GM23338 (cell line): Measurements from ENCODE around the gene GRXCR2. TPM values are rescaled to one million over a fixed set of nuclear protein-coding genes. Genes with fewer than 3 reads are reported as not detected.

Source experiments
- ATAC-seq: fragments of 200-7000 bp; cut with Tn5 transposase; 3 replicates; pipeline ENCODE4 v1.9.1; 2020
- DNase-seq: peaks from one replicate; pipeline ENCODE4 v3.0.0-alpha.2; 2015; ENCODE audit warnings: low spot score
- H2AFZ ChIP-seq: fragments of 200-600 bp; sonication (generic); 2 replicates; pipeline ENCODE4 v1.8.0; 2016; ENCODE audit warnings: antibody characterized with exemption, mild to moderate bottlenecking, moderate library complexity
- H3F3A ChIP-seq: fragments of 200-600 bp; sonication (generic); replicated peaks from 2 replicates; pipeline ENCODE4 v1.8.0; 2017; ENCODE audit warnings: antibody characterized with exemption, mixed run types, low read depth
- H3K27ac ChIP-seq: fragments of 200-600 bp; sonication (generic); 2 replicates; pipeline ENCODE4 v1.6.1; 2016; ENCODE audit warnings: low read depth
- H3K27me3 ChIP-seq: fragments of 200-600 bp; sonication (generic); 2 replicates; pipeline ENCODE4 v1.8.0; 2016; ENCODE audit warnings: mild to moderate bottlenecking, mixed run types, moderate library complexity; ENCODE audit not compliant: insufficient read depth
- H3K36me3 ChIP-seq: fragments of 200-600 bp; sonication (generic); 2 replicates; pipeline ENCODE4 v1.8.0; 2016; ENCODE audit warnings: mild to moderate bottlenecking; ENCODE audit not compliant: insufficient read depth
- H3K4me1 ChIP-seq: fragments of 200-600 bp; sonication (generic); 2 replicates; pipeline ENCODE4 v1.8.0; 2016; ENCODE audit warnings: mild to moderate bottlenecking, moderate library complexity; ENCODE audit not compliant: insufficient read depth
- H3K4me2 ChIP-seq: fragments of 200-600 bp; sonication (generic); 2 replicates; pipeline ENCODE4 v1.7.1; 2017; ENCODE audit warnings: mixed run types
- H3K4me3 ChIP-seq: fragments of 200-600 bp; sonication (generic); 2 replicates; pipeline ENCODE4 v1.6.1; 2016; ENCODE audit warnings: mixed run types
- H3K79me2 ChIP-seq: fragments of 200-600 bp; sonication (generic); replicated peaks from 2 replicates; pipeline ENCODE4 v1.8.0; 2017; ENCODE audit warnings: mild to moderate bottlenecking; ENCODE audit not compliant: insufficient read depth
- H3K9me2 ChIP-seq: fragments of 200-600 bp; sonication (generic); 2 replicates; pipeline ENCODE4 v1.8.0; 2017; ENCODE audit not compliant: insufficient read depth
- H4K20me1 ChIP-seq: fragments of 200-600 bp; sonication (generic); replicated peaks from 2 replicates; pipeline ENCODE4 v1.8.0; 2017; ENCODE audit warnings: mild to moderate bottlenecking; ENCODE audit not compliant: insufficient read depth
- H3K27ac Mint-ChIP-seq: 2 replicates; pipeline ENCODE4 v1.8.0; 2020; ENCODE audit warnings: inconsistent platforms, mild to moderate bottlenecking, moderate library complexity, mixed read lengths
- H3K27me3 Mint-ChIP-seq: 3 replicates; pipeline ENCODE4 v1.8.0; 2022; ENCODE audit warnings: low read depth, mild to moderate bottlenecking, moderate library complexity, mixed read lengths, inconsistent platforms; ENCODE audit not compliant: insufficient read depth, poor library complexity
- H3K36me3 Mint-ChIP-seq: 3 replicates; pipeline ENCODE4 v1.8.0; 2021; ENCODE audit warnings: low read depth, mild to moderate bottlenecking, inconsistent platforms, moderate library complexity, mixed read lengths
- H3K4me1 Mint-ChIP-seq: 3 replicates; pipeline ENCODE4 v1.8.0; 2020; ENCODE audit warnings: mild to moderate bottlenecking, inconsistent platforms, mixed read lengths
- H3K4me3 Mint-ChIP-seq: 3 replicates; pipeline ENCODE4 v1.8.0; 2021; ENCODE audit warnings: moderate library complexity, mild to moderate bottlenecking, inconsistent platforms, mixed read lengths
- H3K9me3 Mint-ChIP-seq: 3 replicates; pipeline ENCODE4 v1.8.0; 2020; ENCODE audit warnings: moderate library complexity, mild to moderate bottlenecking, inconsistent platforms, mixed read lengths
- CTCF ChIP-seq, 2 experiments: fragments of 200-600 bp in 1 of 2; sonication (generic) in 1 of 2; conservative IDR thresholded peaks; 2 replicates each; pipeline versions ENCODE4 v1.5.1 to v1.6.1; 2016 to 2017; ENCODE audit warnings: antibody characterized with exemption in 2 of 2, low read depth in 2 of 2, mild to moderate bottlenecking in 2 of 2, moderate library complexity in 1 of 2
- ETS1 ChIP-seq: IDR thresholded peaks from 2 replicates; pipeline ENCODE4 v1.6.1; 2016; ENCODE audit warnings: antibody characterized with exemption
- EZH2phosphoT487 ChIP-seq: fragments of 200-600 bp; sonication (generic); IDR thresholded peaks from one replicate; pipeline ENCODE4 v1.8.1; 2018; ENCODE audit warnings: antibody characterized with exemption; ENCODE audit not compliant: unreplicated experiment
- JUNB ChIP-seq: IDR thresholded peaks from one replicate; pipeline ENCODE4 v1.6.1; 2016; ENCODE audit warnings: antibody characterized with exemption; ENCODE audit not compliant: unreplicated experiment
- POLR2AphosphoS5 ChIP-seq: IDR thresholded peaks from 2 replicates; pipeline ENCODE4 v1.6.1; 2016; ENCODE audit warnings: antibody characterized with exemption, low read depth
- REST ChIP-seq: IDR thresholded peaks from one replicate; pipeline ENCODE4 v1.6.1; 2018; ENCODE audit warnings: antibody characterized with exemption; ENCODE audit not compliant: unreplicated experiment
- STAT1 ChIP-seq: IDR thresholded peaks from one replicate; pipeline ENCODE4 v1.6.1; 2016; ENCODE audit warnings: antibody characterized with exemption; ENCODE audit not compliant: unreplicated experiment
- ZNF331 ChIP-seq: fragments of 250-450 bp; sonication (Bioruptor Pico); IDR thresholded peaks from 2 replicates; pipeline ENCODE4 v1.5.0; 2020; ENCODE audit warnings: low read depth, mild to moderate bottlenecking, moderate library complexity
- ZNF462 ChIP-seq: fragments of 250-450 bp; sonication (Bioruptor Pico); IDR thresholded peaks from 2 replicates; pipeline ENCODE4 v1.5.0; 2020; ENCODE audit warnings: mild to moderate bottlenecking, moderate library complexity
- polyA plus RNA-seq: library from polyadenylated mRNA; unstranded; fragments of >200 nt; fragmentation: Nextera tagmentation; extraction: Ambion mirVana; gene quantifications from 2 replicates; pipeline ENCODE4 v1.2.1, GENCODE V29; 2016
- total RNA-seq: library from RNA; depleted of rRNA; stranded (reverse); fragments of >200 nt; shearing (Covaris generic); gene quantifications from 2 replicates; pipeline ENCODE4 v1.2.3, GENCODE V29; 2014

Gene GRXCR2
- total and polyA plus RNA-seq, 2 experiments from 2014 or later: not detected

- TF ChIP-seq REST: no peak
These were observed 42.2 kb downstream of the GRXCR2 start (continued) for GRCh38 chr5:145830594-145830993.

GRCh38 chr5:145829708-145830361, 43.0 kb downstream of the GRXCR2 start:
- no peak overlapping the region for H3K4me2 ChIP-seq
- 0 out of 3 replicates have a peak, but pooled peaks cover 2% of the 10 kb centered on the region for H3K4me1 Mint-ChIP-seq
- no peaks in the 10 kb centered on the region for H3K36me3 ChIP-seq
- no peaks in the 10 kb centered on the region for H3F3A ChIP-seq
- ATAC-seq: no peak
- no peak for DNase-seq
- no peaks in the 10 kb centered on the region for H3K9me3 Mint-ChIP-seq
- no peak overlapping the region for H3K27ac Mint-ChIP-seq
- H3K4me3 ChIP-seq: no peak overlapping the region
- H3K9me2 ChIP-seq: no peaks in the 10 kb centered on the region
- H3K27me3 ChIP-seq: peaks cover 10% of the 10 kb centered on the region
- no peak overlapping the region for H2AFZ ChIP-seq
- no peaks in the 10 kb centered on the region; the same call in 1 of the 2 replicates for H3K4me1 ChIP-seq
- no peak overlapping the region for H3K27ac ChIP-seq
- H4K20me1 ChIP-seq: no peaks in the 10 kb centered on the region
- H3K79me2 ChIP-seq: no peaks in the 10 kb centered on the region
- no peaks in the 10 kb centered on the region for H3K36me3 Mint-ChIP-seq
- peaks cover 7% of the 10 kb centered on the region for H3K27me3 Mint-ChIP-seq
- TF ChIP-seq ETS1: no peak
- no peak for TF ChIP-seq EZH2phosphoT487
- no peak for TF ChIP-seq ZNF331 (CRISPR knock-in tag)
- no peak for TF ChIP-seq CTCF (conservative IDR thresholded peaks at IDR 0.05; ENCODE audit: low read depth in 2 of 2)
- TF ChIP-seq JUNB: no peak
- TF ChIP-seq STAT1: no peak
- TF ChIP-seq POLR2AphosphoS5: no peak
- TF ChIP-seq ZNF462 (CRISPR knock-in tag): no peak
- H3K4me3 Mint-ChIP-seq: no peak overlapping the region
